ENCODE measurements around the gene CD320. TPM values are rescaled to one million over a fixed set of nuclear protein-coding genes. Genes with fewer than 3 reads are reported as not detected.

The CD320 gene
- total RNA-seq, 6 experiments from 2014 or later: 54.2 to 65.7 (median 57.6) TPM

DNA sequence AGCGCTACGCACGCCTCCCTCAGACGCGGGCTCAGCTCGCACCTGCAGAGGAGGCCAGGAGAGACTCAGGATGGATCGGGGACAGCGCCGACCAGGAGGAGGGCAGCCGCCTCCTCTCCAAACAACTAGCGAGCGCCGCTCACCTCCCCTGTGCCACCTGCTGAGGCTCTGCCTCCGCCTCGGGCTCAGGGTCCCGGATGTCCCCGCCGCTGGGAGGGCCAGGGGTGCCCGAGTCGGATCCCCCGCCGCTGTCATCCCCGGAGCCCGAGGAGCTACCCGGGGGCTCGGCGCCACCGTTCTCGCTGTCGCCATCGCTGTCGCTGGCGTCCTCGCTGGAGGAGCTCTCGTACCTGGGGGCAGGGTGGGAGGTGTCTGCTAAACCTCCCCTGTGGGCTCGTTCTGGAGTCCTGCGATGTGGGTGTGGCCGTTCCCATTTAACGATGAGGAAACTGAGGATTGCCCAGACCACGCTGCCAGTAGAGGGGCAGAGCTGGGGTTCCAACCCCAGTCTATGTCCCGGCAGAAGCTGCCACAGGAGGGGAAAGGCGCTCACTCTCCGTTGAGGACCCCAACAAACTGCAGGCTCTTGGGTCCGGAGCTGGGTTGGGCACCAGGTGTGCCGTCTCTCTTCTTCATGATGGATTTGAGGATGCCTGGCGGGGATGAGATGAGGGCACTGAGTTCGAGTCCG, 25.8 kb upstream of the CD320 start:
- DNase-seq: no peak
- H3K4me3 Mint-ChIP-seq: no peak overlapping the region
- no peak overlapping the region for H3K27ac Mint-ChIP-seq
- TF ChIP-seq, protein P1, sequence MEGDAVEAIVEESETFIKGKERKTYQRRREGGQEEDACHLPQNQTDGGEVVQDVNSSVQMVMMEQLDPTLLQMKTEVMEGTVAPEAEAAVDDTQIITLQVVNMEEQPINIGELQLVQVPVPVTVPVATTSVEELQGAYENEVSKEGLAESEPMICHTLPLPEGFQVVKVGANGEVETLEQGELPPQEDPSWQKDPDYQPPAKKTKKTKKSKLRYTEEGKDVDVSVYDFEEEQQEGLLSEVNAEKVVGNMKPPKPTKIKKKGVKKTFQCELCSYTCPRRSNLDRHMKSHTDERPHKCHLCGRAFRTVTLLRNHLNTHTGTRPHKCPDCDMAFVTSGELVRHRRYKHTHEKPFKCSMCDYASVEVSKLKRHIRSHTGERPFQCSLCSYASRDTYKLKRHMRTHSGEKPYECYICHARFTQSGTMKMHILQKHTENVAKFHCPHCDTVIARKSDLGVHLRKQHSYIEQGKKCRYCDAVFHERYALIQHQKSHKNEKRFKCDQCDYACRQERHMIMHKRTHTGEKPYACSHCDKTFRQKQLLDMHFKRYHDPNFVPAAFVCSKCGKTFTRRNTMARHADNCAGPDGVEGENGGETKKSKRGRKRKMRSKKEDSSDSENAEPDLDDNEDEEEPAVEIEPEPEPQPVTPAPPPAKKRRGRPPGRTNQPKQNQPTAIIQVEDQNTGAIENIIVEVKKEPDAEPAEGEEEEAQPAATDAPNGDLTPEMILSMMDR (IDR thresholded peaks at IDR 0.05): no peak
- no peaks in the 10 kb centered on the region for H3K9me3 Mint-ChIP-seq
- H3K27me3 Mint-ChIP-seq (ENCODE audit: insufficient read depth): peaks cover 21% of the 10 kb centered on the region
- H3K36me3 Mint-ChIP-seq (ENCODE audit: low read depth): no peaks in the 10 kb centered on the region
- H3K4me1 Mint-ChIP-seq (ENCODE audit: low read depth): no peaks in the 10 kb centered on the region

DNA sequence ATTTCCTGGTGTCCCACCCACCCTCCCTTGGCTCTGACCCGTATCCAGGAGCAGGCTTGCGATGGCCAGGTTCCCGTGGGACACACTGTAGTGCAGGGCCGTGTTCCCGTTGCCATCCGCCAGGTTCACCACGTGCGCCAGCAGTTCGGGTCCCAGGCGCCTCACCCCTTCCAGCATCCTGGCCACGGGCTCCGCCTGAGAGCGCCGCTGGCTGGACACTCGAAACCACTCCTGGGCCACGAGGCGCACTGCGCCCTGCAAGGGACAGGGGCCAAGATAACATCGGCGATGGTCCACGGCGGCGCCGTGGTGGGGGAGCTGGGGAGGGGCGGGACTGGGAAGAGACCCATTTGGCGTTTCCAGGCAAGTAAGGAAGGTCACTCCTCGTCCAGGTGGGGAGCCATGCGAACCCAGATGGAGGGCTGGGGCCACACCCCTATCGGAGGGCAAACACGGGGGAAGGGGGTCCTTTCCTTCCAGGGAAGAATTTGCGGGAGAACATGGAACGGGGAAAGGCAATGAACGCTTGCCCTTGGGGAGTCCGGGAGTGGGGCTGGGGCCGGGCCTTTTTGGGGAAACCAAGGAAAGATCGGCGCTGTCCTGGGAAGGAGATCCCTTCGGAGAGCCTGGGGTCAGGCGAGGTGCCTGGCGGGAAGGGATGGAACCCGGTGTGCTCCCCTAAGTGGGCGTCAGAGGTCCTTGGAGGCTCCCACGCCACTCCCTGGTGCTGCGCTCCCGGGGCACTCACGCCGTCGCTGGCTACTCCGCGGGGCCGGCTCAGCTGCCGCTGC, 25.0 kb upstream of the CD320 start:
- no peak overlapping the region for H3K27ac Mint-ChIP-seq
- H3K4me1 Mint-ChIP-seq (ENCODE audit: low read depth): no peaks in the 10 kb centered on the region
- H3K36me3 Mint-ChIP-seq (ENCODE audit: low read depth): no peaks in the 10 kb centered on the region
- TF ChIP-seq, protein P1 (IDR thresholded peaks at IDR 0.05): no peak
- H3K27me3 Mint-ChIP-seq (ENCODE audit: insufficient read depth): peaks cover 21% of the 10 kb centered on the region
- H3K4me3 Mint-ChIP-seq: no peak overlapping the region
- DNase-seq: no peak
- no peaks in the 10 kb centered on the region for H3K9me3 Mint-ChIP-seq

DNA sequence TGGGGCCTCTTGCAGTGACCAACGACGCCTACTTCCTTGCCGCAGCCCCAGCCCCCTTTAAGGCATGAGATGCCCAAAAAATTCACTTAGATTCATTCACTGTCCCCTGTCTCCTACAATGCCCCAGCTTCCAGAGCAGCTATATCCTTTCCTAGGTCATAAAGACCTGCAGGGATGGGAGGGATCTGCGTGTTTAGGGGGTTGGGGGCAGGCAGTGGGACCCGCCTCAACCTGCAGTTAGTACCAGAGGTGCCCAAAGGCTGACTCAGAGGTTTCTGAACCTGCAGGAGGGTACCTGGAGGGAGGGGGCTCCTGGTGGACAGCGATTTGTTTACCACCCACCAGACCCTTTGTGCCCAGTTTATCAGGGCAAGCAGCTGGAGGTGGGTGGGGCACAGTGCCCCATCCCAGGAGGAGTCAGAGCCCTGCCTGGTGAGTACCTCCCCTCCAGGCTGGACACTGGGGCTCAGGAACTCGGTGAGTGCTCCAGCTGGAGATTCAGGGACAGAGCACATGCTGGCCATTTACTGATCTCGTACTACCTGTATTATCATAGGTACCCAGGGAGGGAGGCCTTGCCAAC, 23.2 kb upstream of the CD320 start:
- no peak for DNase-seq
- TF ChIP-seq, protein P1 (IDR thresholded peaks at IDR 0.05): no peak
- H3K27me3 Mint-ChIP-seq (ENCODE audit: insufficient read depth): peaks cover 13% of the 10 kb centered on the region
- H3K4me1 Mint-ChIP-seq (ENCODE audit: low read depth): no peaks in the 10 kb centered on the region
- H3K9me3 Mint-ChIP-seq: peaks cover 6% of the 10 kb centered on the region; the same call in 1 of the 2 replicates
- H3K36me3 Mint-ChIP-seq (ENCODE audit: low read depth): 0 out of 2 replicates have a peak, but pooled peaks cover 5% of the 10 kb centered on the region
- no peak overlapping the region for H3K4me3 Mint-ChIP-seq
- H3K27ac Mint-ChIP-seq: no peak overlapping the region

DNA sequence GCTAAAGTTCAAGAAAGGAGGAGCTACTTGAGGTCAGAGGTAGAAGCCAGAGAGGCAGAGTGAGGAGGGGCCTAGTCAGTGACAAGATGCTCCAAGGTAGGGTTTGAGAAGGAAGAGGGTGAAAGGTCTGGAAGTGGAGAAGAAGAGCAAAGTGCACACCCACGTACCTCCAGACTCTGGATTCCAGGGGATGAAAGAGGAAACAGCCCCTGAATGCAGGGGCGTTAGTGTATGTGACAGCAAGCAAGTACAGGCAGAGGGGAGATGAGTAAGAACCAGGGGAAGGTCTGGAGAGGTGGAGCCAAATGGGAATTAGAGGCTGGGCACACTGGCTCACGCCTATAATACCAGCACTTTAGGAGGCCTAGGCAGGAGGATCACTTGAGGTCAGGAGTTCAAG, 21.8 kb upstream of the CD320 start:
- Mint-ChIP-seq H3K27ac (no peak overlapping the region), H3K36me3 (ENCODE audit: low read depth) (0 out of 2 replicates have a peak, but pooled peaks cover 5% of the 10 kb centered on the region), H3K4me1 (ENCODE audit: low read depth) (no peaks in the 10 kb centered on the region), H3K9me3 (peaks cover 6% of the 10 kb centered on the region; the same call in 1 of the 2 replicates), H3K4me3 (no peak overlapping the region), H3K27me3 (ENCODE audit: insufficient read depth) (peaks cover 8% of the 10 kb centered on the region)
- no peak for DNase-seq
- TF ChIP-seq, protein P1 (IDR thresholded peaks at IDR 0.05): no peak

DNA sequence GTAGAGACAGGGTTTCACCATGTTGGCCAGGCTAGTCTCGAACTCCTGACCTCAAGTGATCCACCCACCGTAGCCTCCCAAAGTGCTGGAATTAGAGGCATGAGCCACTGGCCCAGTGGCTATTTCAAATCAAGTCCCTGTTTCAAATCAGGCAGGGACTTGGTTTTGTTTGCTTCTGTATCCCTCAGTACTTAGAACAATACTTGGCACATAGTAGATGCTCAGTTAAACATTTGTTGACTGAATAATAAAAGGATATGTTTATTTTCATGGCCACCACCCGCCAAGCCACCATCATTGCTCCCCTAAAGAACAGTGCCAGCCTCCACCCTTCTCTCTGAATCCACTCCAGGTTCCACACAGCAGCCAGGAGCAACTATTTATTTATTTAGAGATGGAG, 17.3 kb upstream of the CD320 start:
- peaks cover 6% of the 10 kb centered on the region; the same call in 1 of the 2 replicates for H3K9me3 Mint-ChIP-seq
- no peak for DNase-seq
- no peak overlapping the region for H3K27ac Mint-ChIP-seq
- TF ChIP-seq, protein P1 (IDR thresholded peaks at IDR 0.05): no peak
- H3K36me3 Mint-ChIP-seq (ENCODE audit: low read depth): peaks cover 27% of the 10 kb centered on the region
- peaks cover 3% of the 10 kb centered on the region for H3K27me3 Mint-ChIP-seq (ENCODE audit: insufficient read depth)
- peaks cover 8% of the 10 kb centered on the region; the same call in 1 of the 2 replicates for H3K4me1 Mint-ChIP-seq (ENCODE audit: low read depth)
- H3K4me3 Mint-ChIP-seq: no peak overlapping the region
